Glutamatergic neuron (in vitro differentiated cells): Measurements from ENCODE around the gene HIPK2. TPM values are rescaled to one million over a fixed set of nuclear protein-coding genes. Genes with fewer than 3 reads are reported as not detected.

Experiments
- DNase-seq: peaks from one replicate; pipeline ENCODE4 v3.0.0; 2022
- H3K27ac Mint-ChIP-seq: one replicate; pipeline ENCODE4 v1.8.0; 2020; ENCODE audit warnings: mild to moderate bottlenecking, mixed read lengths, inconsistent platforms; ENCODE audit not compliant: unreplicated experiment
- H3K27me3 Mint-ChIP-seq: one replicate; pipeline ENCODE4 v1.8.0; 2020; ENCODE audit warnings: mild to moderate bottlenecking, moderate library complexity, mixed read lengths, inconsistent platforms; ENCODE audit not compliant: unreplicated experiment
- H3K36me3 Mint-ChIP-seq: one replicate; pipeline ENCODE4 v1.8.0; 2020; ENCODE audit warnings: mild to moderate bottlenecking, mixed read lengths, inconsistent platforms; ENCODE audit not compliant: unreplicated experiment
- H3K4me1 Mint-ChIP-seq: one replicate; pipeline ENCODE4 v1.8.0; 2020; ENCODE audit warnings: mild to moderate bottlenecking, low read depth, mixed read lengths, inconsistent platforms; ENCODE audit not compliant: unreplicated experiment
- H3K4me3 Mint-ChIP-seq: one replicate; pipeline ENCODE4 v1.8.0; 2020; ENCODE audit warnings: mild to moderate bottlenecking, mixed read lengths, inconsistent platforms; ENCODE audit not compliant: unreplicated experiment
- H3K9me3 Mint-ChIP-seq: one replicate; pipeline ENCODE4 v1.8.0; 2020; ENCODE audit warnings: mild to moderate bottlenecking, moderate library complexity, mixed read lengths, inconsistent platforms; ENCODE audit not compliant: unreplicated experiment
- total RNA-seq: library from RNA; stranded (reverse); fragmentation: NEBNext Ultra II Directional; extraction: Animal tissue kit (Norgen Biotek cat#: 25700); gene quantifications from one replicate; pipeline ENCODE4 v1.2.1, GENCODE V29; 2021; ENCODE audit not compliant: unreplicated experiment
- TF ChIP-seq, protein P1 (sequence below): fragments of 200-600 bp; sonication (generic); IDR thresholded peaks from one replicate; pipeline ENCODE4 v1.5.0; 2021; ENCODE audit not compliant: partially characterized antibody, unreplicated experiment

Gene HIPK2
- total RNA-seq, 1 donor from 2014 or later, result 36.9 TPM

DNA sequence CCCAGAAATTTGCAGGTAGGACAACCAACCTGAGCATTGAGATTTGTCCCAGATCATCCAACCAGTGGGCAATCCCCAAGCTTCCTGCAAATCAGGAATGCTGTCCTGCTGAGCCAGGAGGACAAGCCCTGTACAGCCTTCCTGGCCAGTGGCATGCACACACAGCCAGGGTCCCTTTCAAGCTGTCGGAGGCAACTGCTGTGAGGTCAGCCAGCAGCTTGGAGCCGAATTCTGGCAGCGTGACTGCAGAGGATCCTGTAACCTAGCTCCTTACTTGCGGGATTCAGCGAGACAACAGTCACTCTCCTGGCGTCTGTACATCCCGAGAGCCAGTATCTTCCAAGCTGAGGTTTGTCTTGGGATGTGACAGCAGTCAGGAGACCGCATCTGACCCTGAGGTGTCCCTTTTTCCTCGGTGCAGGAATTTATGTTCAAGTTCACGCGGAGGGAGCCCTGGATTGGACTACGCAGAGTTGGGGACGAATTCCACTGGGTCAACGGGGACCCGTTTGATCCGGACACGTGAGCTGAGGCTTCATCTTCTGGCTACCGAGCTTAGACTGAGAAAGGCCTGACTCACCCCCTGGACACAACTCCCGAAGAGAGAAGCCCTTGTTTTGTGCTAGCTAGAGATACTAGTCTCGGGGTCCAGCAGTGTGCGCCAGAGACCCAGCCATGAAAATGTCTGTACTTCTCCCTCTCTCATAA, 236.0 kb downstream of the HIPK2 start:
- H3K4me1 Mint-ChIP-seq, result no peaks in the 10 kb centered on the region
- peaks cover 3% of the 10 kb centered on the region for H3K27me3 Mint-ChIP-seq
- DNase-seq, result no peak
- TF ChIP-seq, protein P1, sequence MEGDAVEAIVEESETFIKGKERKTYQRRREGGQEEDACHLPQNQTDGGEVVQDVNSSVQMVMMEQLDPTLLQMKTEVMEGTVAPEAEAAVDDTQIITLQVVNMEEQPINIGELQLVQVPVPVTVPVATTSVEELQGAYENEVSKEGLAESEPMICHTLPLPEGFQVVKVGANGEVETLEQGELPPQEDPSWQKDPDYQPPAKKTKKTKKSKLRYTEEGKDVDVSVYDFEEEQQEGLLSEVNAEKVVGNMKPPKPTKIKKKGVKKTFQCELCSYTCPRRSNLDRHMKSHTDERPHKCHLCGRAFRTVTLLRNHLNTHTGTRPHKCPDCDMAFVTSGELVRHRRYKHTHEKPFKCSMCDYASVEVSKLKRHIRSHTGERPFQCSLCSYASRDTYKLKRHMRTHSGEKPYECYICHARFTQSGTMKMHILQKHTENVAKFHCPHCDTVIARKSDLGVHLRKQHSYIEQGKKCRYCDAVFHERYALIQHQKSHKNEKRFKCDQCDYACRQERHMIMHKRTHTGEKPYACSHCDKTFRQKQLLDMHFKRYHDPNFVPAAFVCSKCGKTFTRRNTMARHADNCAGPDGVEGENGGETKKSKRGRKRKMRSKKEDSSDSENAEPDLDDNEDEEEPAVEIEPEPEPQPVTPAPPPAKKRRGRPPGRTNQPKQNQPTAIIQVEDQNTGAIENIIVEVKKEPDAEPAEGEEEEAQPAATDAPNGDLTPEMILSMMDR, result no peak
- H3K4me3 Mint-ChIP-seq, result no peak overlapping the region
- peaks cover 3% of the 10 kb centered on the region for H3K9me3 Mint-ChIP-seq
- no peaks in the 10 kb centered on the region for H3K36me3 Mint-ChIP-seq
- no peak overlapping the region for H3K27ac Mint-ChIP-seq

DNA sequence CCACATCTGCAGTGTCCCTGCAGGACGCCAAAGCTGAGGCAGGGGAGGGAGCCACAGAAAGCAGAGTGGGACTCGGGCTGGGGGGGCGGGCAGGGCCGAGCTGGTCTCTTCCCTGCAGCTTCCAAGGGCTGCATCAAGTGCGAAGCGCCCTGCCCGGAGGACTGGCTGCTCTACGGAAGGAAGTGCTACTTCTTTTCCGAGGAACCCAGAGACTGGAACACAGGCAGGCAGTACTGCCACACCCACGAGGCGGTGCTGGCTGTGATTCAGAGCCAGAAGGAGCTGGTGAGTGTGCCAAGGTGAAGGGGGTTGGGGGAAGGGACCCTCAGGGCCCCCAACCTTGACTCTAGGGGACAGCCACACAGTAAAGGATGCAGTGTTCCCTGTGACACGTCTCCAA, 237.6 kb downstream of the HIPK2 start:
- DNase-seq, result no peak
- peaks cover 3% of the 10 kb centered on the region for H3K27me3 Mint-ChIP-seq
- no peaks in the 10 kb centered on the region for H3K4me1 Mint-ChIP-seq
- H3K9me3 Mint-ChIP-seq, result peaks cover 3% of the 10 kb centered on the region
- no peak overlapping the region for H3K4me3 Mint-ChIP-seq
- TF ChIP-seq, protein P1, result no peak
- no peak overlapping the region for H3K27ac Mint-ChIP-seq
- H3K36me3 Mint-ChIP-seq, result no peaks in the 10 kb centered on the region

DNA sequence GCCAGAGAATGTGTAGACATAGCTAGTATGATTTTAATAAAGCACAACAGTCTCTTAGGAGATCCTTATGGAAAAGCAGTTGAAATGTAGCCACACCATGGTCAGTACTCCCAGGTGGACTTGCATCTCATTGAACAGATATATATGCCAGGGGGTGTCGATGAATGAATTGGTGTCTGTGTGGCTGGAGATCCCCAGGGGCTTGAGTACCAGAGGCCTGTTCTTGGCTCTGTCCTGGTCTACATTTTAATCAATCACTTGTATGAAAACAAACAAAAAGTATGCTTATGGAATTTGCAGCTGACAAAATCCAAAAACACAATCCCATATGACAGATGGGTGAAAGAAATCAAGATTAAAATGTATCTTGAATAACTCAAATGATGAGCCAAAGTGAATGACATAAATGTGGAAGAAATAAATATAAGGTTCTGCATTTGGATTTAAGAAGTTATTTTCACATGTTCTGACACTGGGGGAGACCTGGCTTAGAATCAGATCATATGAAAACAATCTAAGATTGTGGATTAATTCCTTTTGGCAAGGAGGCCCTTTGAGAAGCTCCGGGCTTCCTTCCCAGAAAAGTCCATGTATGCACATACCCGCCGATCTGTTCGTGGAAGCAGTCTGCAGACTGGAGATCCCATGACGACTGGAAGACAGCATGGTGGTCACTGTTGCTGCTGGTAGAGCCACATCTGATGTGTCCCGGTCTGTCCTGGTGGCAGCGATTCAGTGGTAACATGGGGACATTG, 238.7 kb downstream of the HIPK2 start:
- Mint-ChIP-seq H3K36me3 (no peaks in the 10 kb centered on the region), H3K27me3 (peaks cover 3% of the 10 kb centered on the region), H3K4me3 (no peak overlapping the region), H3K9me3 (peaks cover 2% of the 10 kb centered on the region), H3K4me1 (no peaks in the 10 kb centered on the region), H3K27ac (no peak overlapping the region)
- no peak for DNase-seq
- TF ChIP-seq, protein P1, result no peak

DNA sequence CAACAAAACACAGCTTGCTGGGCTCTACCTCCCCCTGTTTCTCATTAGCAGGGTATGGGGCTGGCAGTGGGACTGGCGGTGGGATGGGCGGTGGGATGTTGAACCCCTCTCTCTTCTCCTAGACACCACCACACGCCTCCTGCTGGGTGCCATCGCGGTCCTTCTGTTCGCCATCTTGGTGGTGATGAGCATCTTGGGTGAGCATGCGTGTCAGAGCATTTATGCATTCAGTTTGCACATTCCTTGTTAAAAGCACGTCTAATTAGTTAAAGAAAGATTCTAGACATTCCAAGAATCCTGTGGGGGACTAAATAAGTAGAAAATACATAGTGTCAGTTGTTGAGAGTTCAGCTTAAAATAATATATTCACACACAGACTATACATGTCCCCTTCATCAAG, 241.6 kb downstream of the HIPK2 start:
- H3K4me3 Mint-ChIP-seq, result no peak overlapping the region
- no peak overlapping the region for H3K27ac Mint-ChIP-seq
- no peaks in the 10 kb centered on the region for H3K27me3 Mint-ChIP-seq
- no peak for DNase-seq
- H3K9me3 Mint-ChIP-seq, result peaks cover 2% of the 10 kb centered on the region
- no peaks in the 10 kb centered on the region for H3K36me3 Mint-ChIP-seq
- TF ChIP-seq, protein P1, result no peak
- H3K4me1 Mint-ChIP-seq, result no peaks in the 10 kb centered on the region
